ENCODE data around the gene MRPS23. TPM values are rescaled to one million over a fixed set of nuclear protein-coding genes. Genes with fewer than 3 reads are reported as not detected.

MRPS23 gene
- total and polyA plus RNA-seq, 2 of the 13 experiments (the other 11 are each of a cell fraction or from before 2014, with no cell fraction given): 63.2 to 181 TPM

GRCh38 chr17:57861000-57861789, 11.4 kb upstream of the MRPS23 start (continued):
- TF ChIP-seq ZMAT5 (CRISPR knock-in tag; IDR thresholded peaks at IDR 0.05; ENCODE audit: borderline replicate concordance, low read depth): no peak
- TF ChIP-seq ATF5 (CRISPR knock-in tag; IDR thresholded peaks at IDR 0.05; ENCODE audit: low read depth): no peak
- no peak for TF ChIP-seq ZBTB25 (CRISPR knock-in tag; IDR thresholded peaks at IDR 0.05)
- no peak; the same call in 1 of the 2 replicates for TF ChIP-seq ZNF414 (CRISPR knock-in tag; IDR thresholded peaks at IDR 0.05)
- TF ChIP-seq CHD2 (IDR thresholded peaks at IDR 0.05; ENCODE audit: low read depth, low read length): no peak
- TF ChIP-seq SIN3B (IDR thresholded peaks at IDR 0.05; ENCODE audit: low read length): no peak
- TF ChIP-seq DR1 (CRISPR knock-in tag; IDR thresholded peaks at IDR 0.05): peak; percentile 40; the same call in 1 of the 2 replicates
- no peak for TF ChIP-seq NFRKB (IDR thresholded peaks at IDR 0.05)
- TF ChIP-seq NR1H2 (CRISPR knock-in tag; IDR thresholded peaks at IDR 0.05; ENCODE audit: borderline replicate concordance, low read depth): no peak
- TF ChIP-seq ZNF350 (CRISPR knock-in tag; IDR thresholded peaks at IDR 0.05; ENCODE audit: borderline replicate concordance, low read depth): no peak
- TF ChIP-seq RARG (CRISPR knock-in tag; IDR thresholded peaks at IDR 0.05; ENCODE audit: low read depth): 0 out of 2 replicates have a peak, but pooled peaks have one; percentile 9
- TF ChIP-seq ZBTB4 (CRISPR knock-in tag; IDR thresholded peaks at IDR 0.05; ENCODE audit: borderline replicate concordance): no peak
- TF ChIP-seq ZNF660 (CRISPR knock-in tag; IDR thresholded peaks at IDR 0.05; ENCODE audit: borderline replicate concordance, low read depth): no peak
- TF ChIP-seq KDM3A (CRISPR knock-in tag; IDR thresholded peaks at IDR 0.05; ENCODE audit: low read depth): no peak
- TF ChIP-seq JUND (CRISPR knock-in tag; IDR thresholded peaks at IDR 0.05): no peak
- TF ChIP-seq MED13 (CRISPR knock-in tag; IDR thresholded peaks at IDR 0.05): peak; percentile 93
- TF ChIP-seq ZNF501 (CRISPR knock-in tag; IDR thresholded peaks at IDR 0.05): 0 out of 2 replicates have a peak, but pooled peaks have one; percentile 0
- TF ChIP-seq TIGD3 (CRISPR knock-in tag; IDR thresholded peaks at IDR 0.05; ENCODE audit: borderline replicate concordance): no peak
- TF ChIP-seq HOXD1 (CRISPR knock-in tag; IDR thresholded peaks at IDR 0.05): no peak
- no peak for TF ChIP-seq HOXA9 (CRISPR knock-in tag; IDR thresholded peaks at IDR 0.05; ENCODE audit: borderline replicate concordance)
- peak; percentile 34; the same call in 1 of the 2 replicates for TF ChIP-seq NCOR1 (IDR thresholded peaks at IDR 0.05; ENCODE audit: borderline replicate concordance, low read length)

All from HepG2 (cell line).